Measurements from ENCODE around the gene ZDHHC16. TPM values are rescaled to one million over a fixed set of nuclear protein-coding genes. Genes with fewer than 3 reads are reported as not detected.
"Not testable (repeated sequence)": the region's sequence is repeated elsewhere in the genome, so short reads cannot be mapped to it uniquely, and the experiment has no call there.

Gene ZDHHC16
- total RNA-seq, 1 experiment from 2014 or later = 51.7 TPM

GRCh38 chr10:97434557-97434956 lies 11.4 kb upstream of the ZDHHC16 start:
- no peak for DNase-seq (ENCODE audit: low read depth)

- DNase-seq (ENCODE audit: low read depth) = no peak
Observed at GRCh38 chr10:97435211-97435610, 10.8 kb upstream of the ZDHHC16 start.

- DNase-seq (ENCODE audit: low read depth) = no peak
Observed at GRCh38 chr10:97442277-97442676, 3.7 kb upstream of the ZDHHC16 start.

- no peak for DNase-seq (ENCODE audit: low read depth)
Observed at GRCh38 chr10:97444212-97444611, 1.8 kb upstream of the ZDHHC16 start.

- no peak for DNase-seq (ENCODE audit: low read depth)
Observed at GRCh38 chr10:97445357-97445721, 636 bp upstream of the ZDHHC16 start.

GRCh38 chr10:97450828-97451227 lies 4.9 kb downstream of the ZDHHC16 start:
- no peak for DNase-seq (ENCODE audit: low read depth)

GRCh38 chr10:97451605-97452004 lies 5.6 kb downstream of the ZDHHC16 start:
- no peak for DNase-seq (ENCODE audit: low read depth)

- no peak for DNase-seq (ENCODE audit: low read depth)
Observed at GRCh38 chr10:97452352-97452751, 6.4 kb downstream of the ZDHHC16 start.

GRCh38 chr10:97454330-97455036 lies 8.5 kb downstream of the ZDHHC16 start:
- DNase-seq (ENCODE audit: low read depth) = no peak

GRCh38 chr10:97456034-97456685 lies 10.2 kb downstream of the ZDHHC16 start:
- DNase-seq (ENCODE audit: low read depth) = peak; percentile 25

GRCh38 chr10:97456686-97457065 lies 10.7 kb downstream of the ZDHHC16 start:
- no peak for DNase-seq (ENCODE audit: low read depth)

GRCh38 chr10:97459111-97459510 lies 13.1 kb downstream of the ZDHHC16 start:
- no peak for DNase-seq (ENCODE audit: low read depth)

GRCh38 chr10:97459933-97460332 lies 14.0 kb downstream of the ZDHHC16 start:
- DNase-seq (ENCODE audit: low read depth) = no peak

GRCh38 chr10:97462309-97462708 lies 16.3 kb downstream of the ZDHHC16 start:
- DNase-seq (ENCODE audit: low read depth) = no peak

- peak; percentile 35 for DNase-seq (ENCODE audit: low read depth)
Observed at GRCh38 chr10:97463363-97464132, 17.6 kb downstream of the ZDHHC16 start.

GRCh38 chr10:97464226-97464625 lies 18.3 kb downstream of the ZDHHC16 start:
- DNase-seq (ENCODE audit: low read depth) = no peak

- DNase-seq (ENCODE audit: low read depth) = no peak
Observed at GRCh38 chr10:97465982-97466381, 20.0 kb downstream of the ZDHHC16 start.

- peak; percentile 54 for DNase-seq (ENCODE audit: low read depth)
Observed at GRCh38 chr10:97466755-97467154, 20.8 kb downstream of the ZDHHC16 start.

- no peak for DNase-seq (ENCODE audit: low read depth)
Observed at GRCh38 chr10:97468162-97468561, 22.2 kb downstream of the ZDHHC16 start.

GRCh38 chr10:97468781-97469180 lies 22.8 kb downstream of the ZDHHC16 start:
- DNase-seq (ENCODE audit: low read depth) = not testable (repeated sequence)

GRCh38 chr10:97474918-97475317 lies 28.9 kb downstream of the ZDHHC16 start:
- no peak for DNase-seq (ENCODE audit: low read depth)

- DNase-seq (ENCODE audit: low read depth) = no peak
Observed at GRCh38 chr10:97475936-97476594, 30.1 kb downstream of the ZDHHC16 start.

Measured in RPMI7951 (cell line).